ENCODE data around the gene ARHGEF37. TPM values are rescaled to one million over a fixed set of nuclear protein-coding genes. Genes with fewer than 3 reads are reported as not detected.

Gene ARHGEF37, protein sequence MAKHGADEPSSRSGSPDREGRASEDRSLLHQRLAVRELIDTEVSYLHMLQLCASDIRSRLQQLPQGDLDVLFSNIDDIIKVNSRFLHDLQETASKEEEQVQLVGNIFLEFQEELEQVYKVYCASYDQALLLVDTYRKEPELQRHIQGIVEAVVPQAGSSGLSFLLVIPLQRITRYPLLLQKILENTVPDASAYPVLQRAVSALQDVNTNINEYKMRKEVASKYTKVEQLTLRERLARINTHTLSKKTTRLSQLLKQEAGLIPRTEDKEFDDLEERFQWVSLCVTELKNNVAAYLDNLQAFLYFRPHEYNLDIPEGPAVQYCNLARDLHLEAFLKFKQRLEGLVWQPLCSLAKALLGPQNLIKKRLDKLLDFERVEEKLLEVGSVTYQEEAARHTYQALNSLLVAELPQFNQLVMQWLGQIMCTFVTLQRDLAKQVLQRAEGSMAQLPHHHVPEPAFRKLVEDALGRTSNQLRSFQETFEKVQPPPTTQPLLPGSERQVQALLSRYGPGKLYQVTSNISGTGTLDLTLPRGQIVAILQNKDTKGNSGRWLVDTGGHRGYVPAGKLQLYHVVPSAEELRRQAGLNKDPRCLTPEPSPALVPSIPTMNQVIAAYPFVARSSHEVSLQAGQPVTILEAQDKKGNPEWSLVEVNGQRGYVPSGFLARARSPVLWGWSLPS
- total RNA-seq = 0.89 and 2.9 TPM in 2 replicates

GRCh38 chr5:149581192-149581861 is at the start of gene ARHGEF37:
Gene ARHGEF37 (plus strand): TSS chr5:149581498. CDS start chr5:149597770, 16,272 bp downstream.

DNA sequence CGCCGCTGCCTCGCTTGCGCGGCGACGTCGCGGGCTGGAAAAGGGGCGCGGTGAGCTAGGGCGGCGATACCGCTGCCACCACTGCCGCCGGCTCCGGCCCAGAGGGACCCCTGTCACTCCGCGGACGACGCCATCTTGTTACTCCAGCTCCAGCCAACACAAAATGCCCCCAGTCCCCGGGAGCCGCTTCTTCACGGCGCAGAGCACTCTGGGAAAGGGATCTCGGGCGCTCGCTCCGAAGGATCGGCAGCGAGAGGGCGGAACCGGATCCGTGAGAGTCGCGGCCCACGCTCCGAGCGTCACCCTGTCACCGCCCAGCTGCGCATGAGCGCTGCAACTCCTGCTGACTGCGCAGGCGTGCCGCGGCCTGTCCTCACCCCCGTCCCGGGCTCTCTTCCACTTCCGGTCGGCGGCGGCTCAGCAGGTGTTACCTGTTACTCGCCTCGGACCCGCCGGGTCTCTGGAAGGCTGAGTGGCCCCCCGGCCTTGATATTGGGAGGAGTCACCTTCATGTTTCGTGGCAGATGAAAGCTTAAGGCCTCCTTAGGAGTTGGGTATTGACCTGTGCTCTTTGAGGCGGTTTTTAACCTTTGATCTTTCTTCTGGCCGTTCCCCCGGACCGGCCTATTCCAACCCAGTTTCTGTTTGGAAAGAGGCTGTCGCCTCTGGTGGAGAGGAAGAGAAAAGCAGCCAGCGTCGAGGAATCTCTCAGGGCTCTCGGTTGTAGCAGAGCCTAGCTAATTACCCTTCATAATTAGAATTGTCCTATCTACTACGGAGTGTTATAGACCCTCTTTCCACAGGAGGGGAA is 29.9 kb upstream of the ARHGEF37 start, which contains the start of gene CSNK1A1:
Gene CSNK1A1 (minus strand): TSS at position 213 of the 811 bp plus-strand sequence. CDS start 475 bp downstream, outside the sequence.

Other genes starting within 250 kb of the ARHGEF37 start
- gene GRPEL2, start 236.0 kb upstream of the ARHGEF37 start, total RNA-seq = 17.0 and 20.7 TPM in 2 replicates
- 14.7 and 16.8 TPM in 2 replicates for gene PCYOX1L, start 223.5 kb upstream of the ARHGEF37 start, total RNA-seq
- not detected in 2 replicates for gene IL17B, start 202.2 kb upstream of the ARHGEF37 start, total RNA-seq
- gene CSNK1A1, start 30.1 kb upstream of the ARHGEF37 start, total RNA-seq = 342 and 348 TPM in 2 replicates
- gene PPARGC1B, start 148.8 kb downstream of the ARHGEF37 start, total RNA-seq = under 0.01 and 0.18 TPM in 2 replicates

Data from myometrial cell (primary cell).